Endothelial cell of umbilical vein (primary cell): ENCODE data around the gene PREP. TPM values are rescaled to one million over a fixed set of nuclear protein-coding genes. Genes with fewer than 3 reads are reported as not detected.

Experiments
- BruUV-seq: library from RNA; stranded (reverse); fragments of 400-500 nt; replicated peaks from 2 replicates; lab custom pipeline; 2021; lab: Mats Ljungman, UMichigan
- CTCF ChIA-PET: fragments of 300-600, 350-600 bp; sonication (Branson Sonifier 250); formaldehyde crosslinking; loops from one replicate; lab custom pipeline; 2021; ENCODE audit warnings: antibody characterized with exemption, inconsistent platforms; lab: Charles Lee
- POLR2A ChIA-PET: fragments of 300-600, 350-600 bp; sonication (Branson Sonifier 250); formaldehyde crosslinking; loops from one replicate; lab custom pipeline; 2021; ENCODE audit warnings: antibody characterized with exemption, inconsistent platforms; lab: Charles Lee
- DNase-seq: peaks from one replicate; pipeline ENCODE4 v3.0.0-alpha.2; 2011; ENCODE audit warnings: low read depth, low spot score
- FAIRE-seq: peaks from 2 replicates; lab custom pipeline; 2011; peaks lifted over from hg19 to GRCh38; lab: Jason Lieb, UNC
- H2AFZ ChIP-seq: 2 replicates; pipeline ENCODE4 v1.6.0; 2012; ENCODE audit warnings: low read depth, low read length, control low read depth, inconsistent platforms
- H3K27ac ChIP-seq: 2 replicates; pipeline ENCODE4 v1.5.1; 2011; ENCODE audit warnings: low read depth, mild to moderate bottlenecking, control low read depth, low read length, moderate library complexity; ENCODE audit not compliant: insufficient read depth
- H3K27me3 ChIP-seq, 2 experiments: 2 replicates each; pipeline versions ENCODE4 v1.6.0 to v1.6.1; 2011; ENCODE audit warnings: low read length in 2 of 2, mixed read lengths in 1 of 2; ENCODE audit not compliant: control insufficient read depth in 2 of 2, insufficient read depth in 2 of 2
- H3K36me3 ChIP-seq, 2 experiments: 2 replicates in 1 of 2; 3 replicates in 1 of 2; pipeline ENCODE4 v1.5.1; 2011; ENCODE audit warnings: low read length in 2 of 2, mild to moderate bottlenecking in 1 of 2, moderate library complexity in 1 of 2; ENCODE audit not compliant: control insufficient read depth in 2 of 2, insufficient read depth in 2 of 2; ENCODE audit errors: extremely low read depth in 1 of 2
- H3K4me1 ChIP-seq: 3 replicates; pipeline ENCODE4 v1.5.1; 2011; ENCODE audit warnings: mild to moderate bottlenecking, low read length; ENCODE audit not compliant: control insufficient read depth, insufficient read depth; ENCODE audit errors: extremely low read depth
- H3K4me2 ChIP-seq: 2 replicates; pipeline ENCODE4 v1.6.1; 2011; ENCODE audit warnings: low read length, control low read depth, mixed read lengths; ENCODE audit not compliant: insufficient read depth
- H3K4me3 ChIP-seq, 3 experiments: fragments of 200-600 bp in 1 of 3; sonication (generic), shearing (Covaris generic) in 1 of 3; replicated peaks in 1 of 3; 2 replicates each; pipeline ENCODE4 v1.5.1; 2011 to 2016; ENCODE audit warnings: control low read depth in 3 of 3, low read length in 3 of 3, mild to moderate bottlenecking in 2 of 3, inconsistent platforms in 1 of 3, low read depth in 1 of 3, moderate library complexity in 1 of 3; ENCODE audit not compliant: insufficient read depth in 1 of 3
- H3K79me2 ChIP-seq: 2 replicates; pipeline ENCODE4 v1.6.0; 2012; ENCODE audit warnings: low read length, inconsistent platforms; ENCODE audit not compliant: control insufficient read depth, insufficient read depth
- H3K9ac ChIP-seq: replicated peaks from 2 replicates; pipeline ENCODE3; 2011; ENCODE audit warnings: low read length, control low read depth; ENCODE audit not compliant: insufficient read depth; ENCODE audit errors: extremely low read depth
- H3K9me1 ChIP-seq: replicated peaks from 3 replicates; pipeline ENCODE4 v1.6.0; 2011; ENCODE audit warnings: mild to moderate bottlenecking, low read length; ENCODE audit not compliant: control insufficient read depth, insufficient read depth; ENCODE audit errors: extremely low read depth
- H3K9me3 ChIP-seq: replicated peaks from 2 replicates; pipeline ENCODE4 v1.5.1; 2012; ENCODE audit warnings: low read length, inconsistent platforms; ENCODE audit not compliant: control insufficient read depth, insufficient read depth
- H4K20me1 ChIP-seq: replicated peaks from 2 replicates; pipeline ENCODE3; 2011; ENCODE audit warnings: mild to moderate bottlenecking, low read length; ENCODE audit not compliant: control insufficient read depth, insufficient read depth; ENCODE audit errors: extremely low read depth
- EZH2 ChIP-seq: IDR thresholded peaks from 2 replicates; pipeline ENCODE4 v1.6.1; 2012; ENCODE audit warnings: borderline replicate concordance, low read depth, mild to moderate bottlenecking, moderate library complexity, low read length, inconsistent platforms; ENCODE audit not compliant: severe bottlenecking
- FOS ChIP-seq: IDR thresholded peaks from 2 replicates; pipeline ENCODE4 v1.6.1; 2011; ENCODE audit warnings: mild to moderate bottlenecking, low read length, moderate library complexity, borderline replicate concordance; ENCODE audit not compliant: insufficient read depth
- GATA2 ChIP-seq: IDR thresholded peaks from 2 replicates; pipeline ENCODE4 v1.7.0; 2011; ENCODE audit warnings: low read depth, mild to moderate bottlenecking, moderate library complexity, mixed read lengths, low read length; ENCODE audit not compliant: insufficient read length, insufficient read depth
- JUN ChIP-seq: IDR thresholded peaks from 2 replicates; pipeline ENCODE4 v1.6.1; 2011; ENCODE audit warnings: borderline replicate concordance, low read depth; ENCODE audit not compliant: insufficient read length, insufficient read depth
- MYC ChIP-seq: IDR thresholded peaks from one replicate; pipeline ENCODE4 v1.6.1; 2011; ENCODE audit warnings: mild to moderate bottlenecking, low read depth, low read length
- POLR2A ChIP-seq: IDR thresholded peaks from 2 replicates; pipeline ENCODE4 v1.6.1; 2012; ENCODE audit warnings: low read depth, mild to moderate bottlenecking, control low read depth, low read length
- POLR2AphosphoS5 ChIP-seq: IDR thresholded peaks from 2 replicates; pipeline ENCODE4 v1.6.1; 2012; ENCODE audit warnings: low read depth, mild to moderate bottlenecking, control low read depth, low read length, moderate library complexity; ENCODE audit not compliant: insufficient read depth
- dilution Hi-C: fragments of 300-500 bp; cut with MboI; formaldehyde crosslinking; loops from one replicate; pipeline ENCODE4 v1.15.0; 2019; ENCODE audit warnings: low sequenced_read_pairs; ENCODE audit not compliant: extremely low pct_ligation_motif_present
- intact Hi-C: fragments of 100-400 bp; cut with micrococcal nuclease; formaldehyde crosslinking; loops from one replicate; pipeline ENCODE4 v1.10.0; 2022
- polyA plus RNA-seq, 4 experiments: library from polyadenylated mRNA; depleted of rRNA in 3 of 4; stranded (reverse) in 3 of 4; unstranded in 1 of 4; fragments of >200 nt; gene quantifications; 2 replicates each; pipeline versions ENCODE4 v1.2.1 to v1.2.3, GENCODE V29; 2011 to 2012; ENCODE audit warnings: missing spikeins in 1 of 4
- total RNA-seq: library from RNA; stranded (reverse); gene quantifications from 2 replicates; pipeline ENCODE4 v1.2.3, GENCODE V29; 2021
- TF ChIP-seq, protein P1 (sequence below): IDR thresholded peaks from 2 replicates; pipeline ENCODE4 v1.6.1; 2011; ENCODE audit not compliant: insufficient read depth, insufficient read length
- TF ChIP-seq, protein P2 (sequence below), 2 donors: IDR thresholded peaks; 1 replicate in 1 of 2; 2 replicates in 1 of 2; pipeline ENCODE4 v1.5.1; 2011; ENCODE audit warnings: low read length in 2 of 2, mild to moderate bottlenecking in 2 of 2, moderate library complexity in 2 of 2, control low read depth in 1 of 2, inconsistent platforms in 1 of 2, low read depth in 1 of 2; ENCODE audit not compliant: insufficient read depth in 1 of 2; ENCODE audit errors: extremely low read depth in 1 of 2

Gene PREP
- total and polyA plus RNA-seq, 2 donors (not counting 3 experiments of a cell fraction or from before 2014, with no cell fraction given), result 17.2 to 37.7 TPM

DNA sequence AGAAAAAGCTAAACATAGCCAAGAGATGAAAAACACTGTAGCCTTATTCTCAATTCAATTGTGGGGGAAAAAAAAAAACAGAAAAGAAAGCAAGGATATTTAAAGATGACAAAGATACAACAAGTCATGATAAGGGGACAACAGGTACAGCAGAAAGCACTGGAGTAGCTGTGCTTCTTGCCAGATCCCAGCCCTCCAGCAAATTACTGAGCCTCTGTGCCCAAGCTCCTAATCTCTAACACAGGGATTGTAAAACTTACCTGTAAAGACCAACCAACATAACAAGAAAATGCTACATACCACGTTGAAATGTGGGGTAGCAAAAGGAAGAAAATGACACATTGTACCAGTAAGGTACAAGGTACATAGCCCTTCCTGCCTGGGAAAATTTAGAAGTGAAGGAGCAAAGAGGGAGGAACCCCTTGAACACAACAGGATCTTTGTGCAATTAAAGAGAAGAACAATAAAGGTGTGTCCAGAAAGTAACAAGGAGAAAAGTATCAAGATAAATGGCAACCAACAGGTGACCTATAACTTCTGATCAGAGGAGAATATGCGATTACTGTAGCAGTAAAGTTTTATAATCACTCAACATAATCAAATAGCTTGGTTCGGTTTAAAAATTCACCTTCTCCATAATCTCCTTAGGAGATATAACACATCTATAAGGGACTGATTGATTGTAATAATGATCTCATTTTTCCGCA, 30.6 kb downstream of the PREP start:
- Histone ChIP-seq H3K36me3 (peaks cover 5 to 7% of the 10 kb centered on the region in 2 experiments), H3K9ac (no peak overlapping the region), H3K4me3 (no peak overlapping the region), H2AFZ (no peak overlapping the region), H3K27ac (no peak overlapping the region), H3K4me1 (peaks cover 6% of the 10 kb centered on the region), H3K79me2 (no peaks in the 10 kb centered on the region), H3K9me1 (no peaks in the 10 kb centered on the region), H3K9me3 (no peaks in the 10 kb centered on the region), H3K4me2 (no peak overlapping the region), H3K27me3 (no peaks in the 10 kb centered on the region), H4K20me1 (no peaks in the 10 kb centered on the region)
- ChIA-PET CTCF (interaction anchor here (1.1 to 4.1 kb wide), 7 partner anchors 9 to 285 kb away, joined by 3 to 25 read pairs (median 9); partner anchors contain the start of gene PREP), POLR2A (no interaction called here)
- TF ChIP-seq FOS (no peak), POLR2A (no peak), POLR2AphosphoS5 (no peak), EZH2 (no peak), MYC (no peak), GATA2 (no peak), JUN (no peak)
- TF ChIP-seq, protein P1, sequence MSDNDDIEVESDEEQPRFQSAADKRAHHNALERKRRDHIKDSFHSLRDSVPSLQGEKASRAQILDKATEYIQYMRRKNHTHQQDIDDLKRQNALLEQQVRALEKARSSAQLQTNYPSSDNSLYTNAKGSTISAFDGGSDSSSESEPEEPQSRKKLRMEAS, result no peak
- TF ChIP-seq, protein P2, sequence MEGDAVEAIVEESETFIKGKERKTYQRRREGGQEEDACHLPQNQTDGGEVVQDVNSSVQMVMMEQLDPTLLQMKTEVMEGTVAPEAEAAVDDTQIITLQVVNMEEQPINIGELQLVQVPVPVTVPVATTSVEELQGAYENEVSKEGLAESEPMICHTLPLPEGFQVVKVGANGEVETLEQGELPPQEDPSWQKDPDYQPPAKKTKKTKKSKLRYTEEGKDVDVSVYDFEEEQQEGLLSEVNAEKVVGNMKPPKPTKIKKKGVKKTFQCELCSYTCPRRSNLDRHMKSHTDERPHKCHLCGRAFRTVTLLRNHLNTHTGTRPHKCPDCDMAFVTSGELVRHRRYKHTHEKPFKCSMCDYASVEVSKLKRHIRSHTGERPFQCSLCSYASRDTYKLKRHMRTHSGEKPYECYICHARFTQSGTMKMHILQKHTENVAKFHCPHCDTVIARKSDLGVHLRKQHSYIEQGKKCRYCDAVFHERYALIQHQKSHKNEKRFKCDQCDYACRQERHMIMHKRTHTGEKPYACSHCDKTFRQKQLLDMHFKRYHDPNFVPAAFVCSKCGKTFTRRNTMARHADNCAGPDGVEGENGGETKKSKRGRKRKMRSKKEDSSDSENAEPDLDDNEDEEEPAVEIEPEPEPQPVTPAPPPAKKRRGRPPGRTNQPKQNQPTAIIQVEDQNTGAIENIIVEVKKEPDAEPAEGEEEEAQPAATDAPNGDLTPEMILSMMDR (IDR thresholded peaks at IDR 0.05; ENCODE audit: extremely low read depth in 1 of 2, insufficient read depth in 1 of 2, low read depth in 1 of 2, low read length in 2 of 2), result no peak
- no TSS peak for BruUV-seq
- FAIRE-seq (no peak), DNase-seq (no peak)
- intact Hi-C loops, result no loop called here
- dilution Hi-C loops, result no loop called here
